Gastrocnemius medialis (tissue), 4 donors: ENCODE results near the gene RHOC.

Experiments used
- POLR2A ChIP-seq, 2 donors: fragments of 450-650 bp; IDR thresholded peaks; one replicate each; pipeline ENCODE4 v1.6.1; 2017; ENCODE audit warnings: antibody characterized with exemption in 2 of 2, mild to moderate bottlenecking in 2 of 2, moderate library complexity in 2 of 2
- TF ChIP-seq, protein P1 (sequence below), 5 experiments: fragments of 450-650 bp in 3 of 5; fragments of 200-600 bp in 2 of 5; sonication (generic) in 2 of 5; IDR thresholded peaks in 4 of 5; conservative IDR thresholded peaks in 1 of 5; 1 replicate in 4 of 5; 2 replicates in 1 of 5; pipeline ENCODE4 v1.5.1; 2016 to 2019; ENCODE audit warnings: antibody characterized with exemption in 5 of 5, mild to moderate bottlenecking in 3 of 5, moderate library complexity in 3 of 5

DNA sequence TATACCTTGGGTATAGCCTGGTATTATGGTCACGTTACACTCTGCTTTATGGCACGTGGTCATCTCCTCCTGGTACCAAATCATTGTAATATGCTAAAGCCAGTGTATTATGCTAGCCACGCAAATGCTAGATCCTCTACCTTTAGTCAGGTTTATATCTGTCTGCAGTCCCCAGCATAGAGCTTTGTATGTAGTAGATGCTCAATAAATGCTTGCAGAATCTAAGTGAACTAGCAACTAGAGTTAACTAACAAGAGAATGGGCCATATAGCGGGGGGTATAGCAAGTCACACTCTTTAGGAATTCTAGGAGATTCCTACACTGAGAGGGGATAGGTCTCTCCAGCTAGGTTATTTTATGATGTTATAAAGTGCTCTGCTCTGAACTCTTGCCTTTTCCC is 29.4 kb downstream of the RHOC start:
- TF ChIP-seq, protein P1, sequence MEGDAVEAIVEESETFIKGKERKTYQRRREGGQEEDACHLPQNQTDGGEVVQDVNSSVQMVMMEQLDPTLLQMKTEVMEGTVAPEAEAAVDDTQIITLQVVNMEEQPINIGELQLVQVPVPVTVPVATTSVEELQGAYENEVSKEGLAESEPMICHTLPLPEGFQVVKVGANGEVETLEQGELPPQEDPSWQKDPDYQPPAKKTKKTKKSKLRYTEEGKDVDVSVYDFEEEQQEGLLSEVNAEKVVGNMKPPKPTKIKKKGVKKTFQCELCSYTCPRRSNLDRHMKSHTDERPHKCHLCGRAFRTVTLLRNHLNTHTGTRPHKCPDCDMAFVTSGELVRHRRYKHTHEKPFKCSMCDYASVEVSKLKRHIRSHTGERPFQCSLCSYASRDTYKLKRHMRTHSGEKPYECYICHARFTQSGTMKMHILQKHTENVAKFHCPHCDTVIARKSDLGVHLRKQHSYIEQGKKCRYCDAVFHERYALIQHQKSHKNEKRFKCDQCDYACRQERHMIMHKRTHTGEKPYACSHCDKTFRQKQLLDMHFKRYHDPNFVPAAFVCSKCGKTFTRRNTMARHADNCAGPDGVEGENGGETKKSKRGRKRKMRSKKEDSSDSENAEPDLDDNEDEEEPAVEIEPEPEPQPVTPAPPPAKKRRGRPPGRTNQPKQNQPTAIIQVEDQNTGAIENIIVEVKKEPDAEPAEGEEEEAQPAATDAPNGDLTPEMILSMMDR (IDR thresholded peaks at IDR 0.05 in 4 of 5, conservative IDR thresholded peaks at IDR 0.05 in 1 of 5): no peak
- TF ChIP-seq POLR2A (IDR thresholded peaks at IDR 0.05): no peak
